Endodermal cell (in vitro differentiated cells): ENCODE results near the gene CPT2. TPM values are rescaled to one million over a fixed set of nuclear protein-coding genes. Genes with fewer than 3 reads are reported as not detected.
"Not testable (repeated sequence)": the region's sequence is repeated elsewhere in the genome, so short reads cannot be mapped to it uniquely, and the experiment has no call there.

Experiments used
- DNase-seq: peaks from one replicate; pipeline ENCODE4 v3.0.0-alpha.2; 2017
- H3K27ac ChIP-seq: 2 replicates; pipeline ENCODE4 v1.5.1; 2013; ENCODE audit warnings: mild to moderate bottlenecking, low read depth, low read length, moderate library complexity
- H3K27me3 ChIP-seq: 2 replicates; pipeline ENCODE4 v1.6.1; 2013; ENCODE audit warnings: mild to moderate bottlenecking, low read length, moderate library complexity; ENCODE audit not compliant: insufficient read depth, control insufficient read depth, poor library complexity, severe bottlenecking
- H3K36me3 ChIP-seq: 2 replicates; pipeline ENCODE4 v1.7.0; 2013; ENCODE audit warnings: mild to moderate bottlenecking, low read length, moderate library complexity; ENCODE audit not compliant: control insufficient read depth, insufficient read depth
- H3K4me1 ChIP-seq: one replicate; pipeline ENCODE4 v1.7.0; 2013; ENCODE audit warnings: low read length; ENCODE audit not compliant: control insufficient read depth, insufficient read depth
- H3K4me3 ChIP-seq: 2 replicates; pipeline ENCODE4 v1.5.1; 2013; ENCODE audit warnings: mild to moderate bottlenecking, low read length, moderate library complexity
- H3K9ac ChIP-seq: 2 replicates; pipeline ENCODE4 v1.6.1; 2013; ENCODE audit warnings: mild to moderate bottlenecking, low read length, moderate library complexity; ENCODE audit not compliant: poor library complexity, severe bottlenecking; ENCODE audit errors: extremely low read depth
- H3K9me3 ChIP-seq: 2 replicates; pipeline ENCODE4 v1.6.1; 2013; ENCODE audit warnings: mild to moderate bottlenecking, low read length, moderate library complexity; ENCODE audit not compliant: control insufficient read depth
- H3K27ac Mint-ChIP-seq: 2 replicates; pipeline ENCODE4 v1.8.0; 2020; ENCODE audit warnings: mixed read lengths
- H3K27me3 Mint-ChIP-seq: 2 replicates; pipeline ENCODE4 v1.8.0; 2021; ENCODE audit warnings: mild to moderate bottlenecking, mixed read lengths; ENCODE audit not compliant: insufficient read depth
- H3K36me3 Mint-ChIP-seq: 2 replicates; pipeline ENCODE4 v1.8.0; 2020; ENCODE audit warnings: low read depth, mixed read lengths
- H3K4me1 Mint-ChIP-seq: 2 replicates; pipeline ENCODE4 v1.8.0; 2020; ENCODE audit warnings: mixed read lengths
- H3K4me3 Mint-ChIP-seq: 2 replicates; pipeline ENCODE4 v1.8.0; 2020; ENCODE audit warnings: mild to moderate bottlenecking, moderate library complexity, mixed read lengths
- H3K9me3 Mint-ChIP-seq: 2 replicates; pipeline ENCODE4 v1.8.0; 2020; ENCODE audit warnings: mild to moderate bottlenecking, mixed read lengths
- CTCF ChIP-seq: fragments of 200-600 bp; sonication (generic); conservative IDR thresholded peaks from 2 replicates; pipeline ENCODE4 v1.5.0; 2021; ENCODE audit warnings: antibody characterized with exemption, mild to moderate bottlenecking
- WGBS, 2 experiments: methylation state at CpG; one replicate each; pipeline versions ENCODE4 v1.1.5 to v1.1.7; 2013; ENCODE audit warnings: missing lambda C conversion rate in 2 of 2, mixed read lengths in 1 of 2; ENCODE audit not compliant: insufficient coverage in 1 of 2, insufficient read length in 1 of 2; 5-methylcytosine and 5-hydroxymethylcytosine counted together
- total RNA-seq, 2 donors: library from RNA; stranded (reverse); fragmentation: NEBNext Ultra II Directional in 1 of 2; extraction: Animal tissue kit (Norgen Biotek cat#: 25700) in 1 of 2; gene quantifications; 2 replicates in 1 of 2; 3 replicates in 1 of 2; pipeline ENCODE4 v1.2.1, GENCODE V29; 2021

Gene CPT2
- total RNA-seq, 2 donors from 2014 or later = 28.7 to 31.3 TPM

DNA sequence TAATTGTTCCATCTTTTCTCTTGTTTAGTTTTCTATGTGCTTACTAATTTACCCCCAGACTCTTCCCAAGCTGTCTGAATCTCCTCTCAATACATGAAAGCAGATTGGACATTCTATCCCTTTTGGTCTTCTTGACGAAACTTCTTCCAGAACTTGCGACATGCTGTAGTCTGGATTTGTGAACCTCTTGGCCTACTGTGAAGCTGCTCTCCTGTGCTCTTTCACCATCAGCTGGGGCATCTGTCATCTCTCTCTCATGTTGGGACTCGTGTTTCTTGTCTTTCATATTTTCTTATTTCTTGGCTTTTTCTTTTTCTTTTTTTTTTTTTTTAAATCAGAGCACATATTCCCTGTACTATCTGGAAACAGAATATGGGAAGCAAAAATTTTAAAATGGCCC is 6.8 kb downstream of the CPT2 start:
- Histone ChIP-seq H3K9me3 (peaks cover 43% of the 10 kb centered on the region), H3K27ac (no peak overlapping the region), H3K4me3 (no peak overlapping the region), H3K4me1 (no peaks in the 10 kb centered on the region), H3K9ac (no peak overlapping the region), H3K36me3 (peaks cover 71% of the 10 kb centered on the region), H3K27me3 (no peaks in the 10 kb centered on the region)
- H3K27ac Mint-ChIP-seq = no peak overlapping the region
- no peak overlapping the region for H3K4me3 Mint-ChIP-seq
- H3K9me3 Mint-ChIP-seq = peaks cover 51% of the 10 kb centered on the region
- H3K4me1 Mint-ChIP-seq = no peaks in the 10 kb centered on the region
- DNase-seq = no peak
- no peaks in the 10 kb centered on the region for H3K27me3 Mint-ChIP-seq
- no peak for TF ChIP-seq CTCF
- 94% methylated on average over 2 to 3 of the region's 3 CpGs for WGBS, 2 experiments
- H3K36me3 Mint-ChIP-seq = peaks cover 73% of the 10 kb centered on the region

DNA sequence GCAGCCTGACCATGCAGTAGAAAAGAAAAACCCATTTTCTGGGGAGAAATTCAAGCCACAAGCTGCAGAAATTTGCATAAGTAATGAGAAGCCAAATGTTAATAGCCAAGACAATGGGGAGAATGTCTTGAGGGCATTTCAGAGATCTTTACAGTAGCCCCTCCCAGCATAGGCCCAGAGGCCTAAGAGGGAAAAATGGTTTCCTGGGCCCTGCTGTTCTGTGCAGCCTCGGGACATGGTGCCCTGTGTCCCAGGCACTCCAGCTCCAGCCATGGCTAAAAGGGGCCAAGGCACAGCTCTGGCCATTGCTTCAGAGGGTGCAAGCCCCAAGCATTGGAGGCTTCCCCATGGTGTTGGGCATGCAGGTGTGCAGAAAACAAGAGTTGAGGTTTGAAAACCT is 8.9 kb downstream of the CPT2 start:
- not testable (repeated sequence) for H3K27me3 Mint-ChIP-seq, DNase-seq, H3K4me3 Mint-ChIP-seq, H3K27me3 ChIP-seq, H3K4me1 Mint-ChIP-seq, H3K4me3 ChIP-seq, H3K4me1 ChIP-seq, H3K27ac Mint-ChIP-seq, H3K9ac ChIP-seq, H3K27ac ChIP-seq
- WGBS, 2 experiments = 98% methylated on average over 1 of the region's 1 CpG; no CpG with 5 or more reads in 1 of the 2 experiments
- peaks cover 43% of the 10 kb centered on the region for H3K9me3 ChIP-seq
- Mint-ChIP-seq H3K9me3 (peaks cover 51% of the 10 kb centered on the region), H3K36me3 (peaks cover 93% of the 10 kb centered on the region)
- H3K36me3 ChIP-seq = peaks cover 91% of the 10 kb centered on the region

GRCh38 chr1:53206083-53206685 is 9.6 kb downstream of the CPT2 start:
- H3K4me1 Mint-ChIP-seq, H3K4me1 ChIP-seq, H3K27me3 Mint-ChIP-seq, DNase-seq, H3K4me3 Mint-ChIP-seq, H3K27ac ChIP-seq, H3K27me3 ChIP-seq, H3K27ac Mint-ChIP-seq, H3K9ac ChIP-seq: not testable (repeated sequence)
- H3K36me3 Mint-ChIP-seq = peaks cover 97% of the 10 kb centered on the region
- H3K9me3 ChIP-seq = peaks cover 43% of the 10 kb centered on the region
- 90 to 94% methylated on average over 3 of the region's 3 CpGs for WGBS, 2 experiments
- peaks cover 91% of the 10 kb centered on the region for H3K36me3 ChIP-seq
- peak overlapping the region; percentile 54 for H3K4me3 ChIP-seq
- peaks cover 51% of the 10 kb centered on the region for H3K9me3 Mint-ChIP-seq

GRCh38 chr1:53206735-53207379 is 10.2 kb downstream of the CPT2 start:
- no peaks in the 10 kb centered on the region for H3K27me3 ChIP-seq
- 100% methylated on average over 1 of the region's 1 CpG; no CpG with 5 or more reads in 1 of the 2 experiments for WGBS, 2 experiments
- H3K9me3 Mint-ChIP-seq = peaks cover 51% of the 10 kb centered on the region
- no peak for TF ChIP-seq CTCF
- no peak for DNase-seq
- peak overlapping the region; percentile 54 for H3K4me3 ChIP-seq
- peaks cover 93% of the 10 kb centered on the region for H3K36me3 ChIP-seq
- H3K4me1 ChIP-seq = no peaks in the 10 kb centered on the region
- peaks cover 100% of the 10 kb centered on the region for H3K36me3 Mint-ChIP-seq
- H3K27me3 Mint-ChIP-seq = no peaks in the 10 kb centered on the region
- H3K27ac Mint-ChIP-seq = no peak overlapping the region
- no peak overlapping the region for H3K4me3 Mint-ChIP-seq
- no peak overlapping the region for H3K27ac ChIP-seq
- H3K9ac ChIP-seq = no peak overlapping the region
- no peaks in the 10 kb centered on the region for H3K4me1 Mint-ChIP-seq
- peaks cover 43% of the 10 kb centered on the region for H3K9me3 ChIP-seq
